Activated T-cell treated with anti-CD3 and anti-CD28 coated beads, Interleukin-2, amount 50 U/mL, for 1 hour (primary cell): ENCODE results near the gene ODAD2.
"Not testable (repeated sequence)": the region's sequence is repeated elsewhere in the genome, so short reads cannot be mapped to it uniquely, and the experiment has no call there.

Source experiments
- DNase-seq: peaks from one replicate; pipeline ENCODE4 v3.0.0-alpha.2; 2020

The ODAD2 gene

GRCh38 chr10:27958383-27958782, 40.5 kb downstream of the ODAD2 start:
- DNase-seq, result not testable (repeated sequence)

- DNase-seq, result no peak
These were observed 48.7 kb downstream of the ODAD2 start for GRCh38 chr10:27950242-27950564.

- DNase-seq, result no peak
These were observed 49.2 kb downstream of the ODAD2 start for GRCh38 chr10:27949528-27950241.

GRCh38 chr10:27948186-27948585, 50.7 kb downstream of the ODAD2 start:
- DNase-seq, result no peak

GRCh38 chr10:27947540-27947939, 51.3 kb downstream of the ODAD2 start:
- DNase-seq, result no peak

GRCh38 chr10:27944005-27944404, 54.9 kb downstream of the ODAD2 start:
- DNase-seq, result no peak

- no peak for DNase-seq
These were observed 84.0 kb downstream of the ODAD2 start for GRCh38 chr10:27914888-27915287.

- DNase-seq, result no peak
These were observed 86.6 kb downstream of the ODAD2 start for GRCh38 chr10:27912231-27912630.

- no peak for DNase-seq
These were observed 87.3 kb downstream of the ODAD2 start for GRCh38 chr10:27911539-27911938.

GRCh38 chr10:27911011-27911410, 87.9 kb downstream of the ODAD2 start:
- no peak for DNase-seq

GRCh38 chr10:27908231-27908630, 90.6 kb downstream of the ODAD2 start:
- no peak for DNase-seq

GRCh38 chr10:27899485-27899884, 99.4 kb downstream of the ODAD2 start:
- peak; percentile 19 for DNase-seq

GRCh38 chr10:27899058-27899457, 99.8 kb downstream of the ODAD2 start:
- DNase-seq, result no peak

GRCh38 chr10:27893358-27893954, 105.4 kb downstream of the ODAD2 start:
- no peak for DNase-seq

GRCh38 chr10:27890971-27891370, 107.9 kb downstream of the ODAD2 start:
- no peak for DNase-seq

- no peak for DNase-seq
These were observed 109.4 kb downstream of the ODAD2 start for GRCh38 chr10:27889518-27889917.

- no peak for DNase-seq
These were observed 114.7 kb downstream of the ODAD2 start for GRCh38 chr10:27884185-27884641.

- no peak for DNase-seq
These were observed 120.6 kb downstream of the ODAD2 start for GRCh38 chr10:27878281-27878680.

GRCh38 chr10:27865221-27865635, 133.7 kb downstream of the ODAD2 start:
- DNase-seq, result no peak

GRCh38 chr10:27861781-27862180, 137.1 kb downstream of the ODAD2 start:
- DNase-seq, result no peak

GRCh38 chr10:27857616-27858015, 141.3 kb downstream of the ODAD2 start:
- DNase-seq, result no peak

- no peak for DNase-seq
These were observed 154.7 kb downstream of the ODAD2 start for GRCh38 chr10:27844223-27844622.

- no peak for DNase-seq
These were observed 160.0 kb downstream of the ODAD2 start for GRCh38 chr10:27838901-27839300.

GRCh38 chr10:27838361-27838760, 160.5 kb downstream of the ODAD2 start:
- DNase-seq, result no peak

- no peak for DNase-seq
These were observed 164.4 kb downstream of the ODAD2 start for GRCh38 chr10:27834476-27834875.
